Mucosa of stomach (tissue), 1 donor: ENCODE data around the gene SLC43A3.

Source experiments
- H3K27me3 ChIP-seq: one replicate; pipeline ENCODE4 v1.7.0; 2013; ENCODE audit warnings: mild to moderate bottlenecking, low read length; ENCODE audit not compliant: control insufficient read depth, insufficient read depth
- H3K36me3 ChIP-seq: one replicate; pipeline ENCODE4 v1.7.0; 2013; ENCODE audit warnings: low read length; ENCODE audit not compliant: control insufficient read depth, insufficient read depth
- H3K4me1 ChIP-seq: one replicate; pipeline ENCODE4 v1.7.0; 2013; ENCODE audit warnings: mild to moderate bottlenecking, low read length; ENCODE audit not compliant: control insufficient read depth, insufficient read depth
- H3K4me3 ChIP-seq: one replicate; pipeline ENCODE4 v1.7.0; 2013; ENCODE audit warnings: low read length
- H3K9ac ChIP-seq: one replicate; pipeline ENCODE4 v1.7.0; 2013; ENCODE audit warnings: mild to moderate bottlenecking, low read length, moderate library complexity
- H3K9me3 ChIP-seq: one replicate; pipeline ENCODE4 v1.7.0; 2013; ENCODE audit warnings: mild to moderate bottlenecking, low read length, moderate library complexity; ENCODE audit not compliant: control insufficient read depth
- donor health status: Pancreatic carcinoma.

Gene SLC43A3

GRCh38 chr11:57432714-57433163 is 5.8 kb upstream of the SLC43A3 start:
- Histone ChIP-seq H3K27me3 (no peaks in the 10 kb centered on the region), H3K4me3 (no peak overlapping the region), H3K9ac (no peak overlapping the region), H3K36me3 (no peaks in the 10 kb centered on the region), H3K4me1 (peaks cover 8% of the 10 kb centered on the region), H3K9me3 (no peaks in the 10 kb centered on the region)

- no peak overlapping the region for H3K9ac ChIP-seq
- peaks cover 14% of the 10 kb centered on the region for H3K4me1 ChIP-seq
- H3K27me3 ChIP-seq = no peaks in the 10 kb centered on the region
- H3K4me3 ChIP-seq = no peak overlapping the region
- H3K36me3 ChIP-seq = no peaks in the 10 kb centered on the region
- H3K9me3 ChIP-seq = no peaks in the 10 kb centered on the region
These were observed 5.2 kb upstream of the SLC43A3 start for GRCh38 chr11:57432149-57432561.

- H3K4me1 ChIP-seq = peaks cover 26% of the 10 kb centered on the region
- no peak overlapping the region for H3K4me3 ChIP-seq
- H3K9me3 ChIP-seq = no peaks in the 10 kb centered on the region
- no peak overlapping the region for H3K9ac ChIP-seq
- no peaks in the 10 kb centered on the region for H3K27me3 ChIP-seq
- no peaks in the 10 kb centered on the region for H3K36me3 ChIP-seq
These were observed 4.0 kb upstream of the SLC43A3 start for GRCh38 chr11:57430952-57431351.

DNA sequence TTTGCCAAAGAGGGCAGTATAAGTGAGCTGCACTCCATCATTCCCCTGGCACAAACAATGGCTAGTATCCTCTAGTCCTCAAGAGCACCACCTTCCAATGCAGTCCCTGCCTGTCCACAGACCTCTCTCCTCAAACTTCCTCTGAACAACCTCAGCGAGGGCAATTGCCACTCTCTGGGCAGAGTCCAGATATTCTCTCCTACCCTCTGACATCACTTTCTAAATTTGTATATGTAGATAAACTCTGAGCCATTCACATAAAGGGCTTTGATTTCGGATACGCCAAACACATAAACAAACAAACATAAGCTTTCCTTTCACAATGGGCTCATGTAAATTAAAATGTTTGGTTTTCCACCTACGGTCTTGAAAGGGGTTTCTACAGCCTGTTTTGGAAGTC is 3.0 kb upstream of the SLC43A3 start:
- H3K4me1 ChIP-seq = peaks cover 34% of the 10 kb centered on the region
- H3K4me3 ChIP-seq = no peak overlapping the region
- H3K36me3 ChIP-seq = no peaks in the 10 kb centered on the region

GRCh38 chr11:57428643-57429042 is 1.7 kb upstream of the SLC43A3 start:
- H3K36me3 ChIP-seq = no peaks in the 10 kb centered on the region
- H3K4me1 ChIP-seq = peaks cover 34% of the 10 kb centered on the region

More for the DNA sequence above, 3.0 kb upstream of the SLC43A3 start:
- Histone ChIP-seq H3K27me3 (no peaks in the 10 kb centered on the region), H3K9ac (no peak overlapping the region), H3K9me3 (no peaks in the 10 kb centered on the region)

DNA sequence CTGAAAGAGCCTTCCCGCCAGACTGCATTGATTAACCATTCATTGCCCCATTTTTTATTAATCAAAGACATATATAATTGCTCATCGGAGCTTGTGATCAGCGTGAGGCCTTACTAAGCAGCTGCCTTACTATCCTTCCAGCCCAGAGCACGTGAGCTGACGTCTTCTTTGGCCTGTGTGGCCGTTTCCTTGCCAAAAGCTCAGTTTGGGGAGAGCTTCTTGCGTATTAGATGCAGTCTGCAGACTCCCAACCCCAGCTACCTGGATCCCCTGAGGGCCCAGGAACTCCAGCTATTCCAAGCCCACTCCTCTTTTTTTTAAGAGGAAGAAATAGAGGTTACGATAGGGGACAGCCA is 784 bp upstream of the SLC43A3 start:
- no peak overlapping the region for H3K4me3 ChIP-seq
- no peaks in the 10 kb centered on the region for H3K36me3 ChIP-seq
- no peaks in the 10 kb centered on the region for H3K9me3 ChIP-seq
- no peaks in the 10 kb centered on the region for H3K27me3 ChIP-seq
- H3K4me1 ChIP-seq = peaks cover 34% of the 10 kb centered on the region
- peak overlapping the region; percentile 76 for H3K9ac ChIP-seq

More at GRCh38 chr11:57428643-57429042, 1.7 kb upstream of the SLC43A3 start:
- no peaks in the 10 kb centered on the region for H3K27me3 ChIP-seq
- H3K9ac ChIP-seq = no peak overlapping the region
- H3K4me3 ChIP-seq = no peak overlapping the region
- H3K9me3 ChIP-seq = no peaks in the 10 kb centered on the region

- peak overlapping the region; percentile 76 for H3K9ac ChIP-seq
- no peaks in the 10 kb centered on the region for H3K27me3 ChIP-seq
- H3K36me3 ChIP-seq = no peaks in the 10 kb centered on the region
- no peaks in the 10 kb centered on the region for H3K9me3 ChIP-seq
- peak overlapping the region; percentile 29 for H3K4me3 ChIP-seq
- peaks cover 34% of the 10 kb centered on the region for H3K4me1 ChIP-seq
These were observed 437 bp downstream of the SLC43A3 start for GRCh38 chr11:57426439-57426928.

DNA sequence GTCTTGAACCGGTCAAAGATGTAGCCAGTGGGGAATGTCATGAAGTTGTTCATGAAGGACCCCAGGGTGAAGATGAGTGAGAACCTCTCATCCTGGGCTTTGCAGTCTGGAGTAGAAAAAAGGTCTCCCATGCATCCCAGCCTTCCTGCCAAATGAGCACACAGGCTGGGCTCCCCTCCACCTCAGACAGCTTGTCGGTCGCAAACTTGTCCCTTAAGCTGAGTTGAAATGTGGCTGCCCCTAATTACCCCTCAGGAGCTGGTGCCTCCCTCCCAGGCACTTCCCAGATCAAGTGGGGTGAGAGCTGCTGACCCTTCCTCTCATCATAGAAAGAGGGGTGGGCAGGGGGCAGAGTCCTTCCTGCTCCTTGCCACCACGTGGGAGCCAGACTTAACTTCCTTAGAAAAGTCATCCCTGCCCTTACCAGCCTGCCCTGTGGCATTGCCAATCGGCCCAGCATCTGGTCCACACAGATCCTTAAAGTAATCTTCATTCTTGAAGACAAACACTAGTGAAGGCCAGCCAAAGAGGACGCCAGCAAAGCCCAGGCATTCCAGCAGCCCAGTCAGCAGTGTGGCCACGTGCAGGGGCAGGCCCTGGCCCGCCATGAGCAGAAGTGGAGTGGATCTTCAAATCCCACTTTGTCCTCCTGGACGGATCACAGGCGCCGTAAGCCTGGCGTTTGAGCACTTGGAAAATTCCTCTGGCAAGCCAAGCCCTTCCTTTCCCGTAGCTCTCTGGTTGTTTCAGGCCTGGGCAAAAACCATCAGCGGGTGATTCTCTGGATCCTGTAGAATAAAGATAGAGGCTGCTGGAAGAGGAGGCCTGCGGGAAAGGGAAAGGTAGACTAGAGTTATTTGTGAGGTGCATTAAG is 1.1 kb downstream of the SLC43A3 start:
- Histone ChIP-seq H3K4me1 (peaks cover 34% of the 10 kb centered on the region), H3K4me3 (no peak overlapping the region), H3K9ac (peak overlapping the region; percentile 76), H3K36me3 (no peaks in the 10 kb centered on the region), H3K9me3 (no peaks in the 10 kb centered on the region), H3K27me3 (no peaks in the 10 kb centered on the region)

GRCh38 chr11:57424792-57425564 is 1.9 kb downstream of the SLC43A3 start:
- Histone ChIP-seq H3K27me3 (no peaks in the 10 kb centered on the region), H3K4me3 (no peak overlapping the region), H3K36me3 (no peaks in the 10 kb centered on the region), H3K9me3 (no peaks in the 10 kb centered on the region), H3K9ac (no peak overlapping the region), H3K4me1 (peaks cover 34% of the 10 kb centered on the region)

DNA sequence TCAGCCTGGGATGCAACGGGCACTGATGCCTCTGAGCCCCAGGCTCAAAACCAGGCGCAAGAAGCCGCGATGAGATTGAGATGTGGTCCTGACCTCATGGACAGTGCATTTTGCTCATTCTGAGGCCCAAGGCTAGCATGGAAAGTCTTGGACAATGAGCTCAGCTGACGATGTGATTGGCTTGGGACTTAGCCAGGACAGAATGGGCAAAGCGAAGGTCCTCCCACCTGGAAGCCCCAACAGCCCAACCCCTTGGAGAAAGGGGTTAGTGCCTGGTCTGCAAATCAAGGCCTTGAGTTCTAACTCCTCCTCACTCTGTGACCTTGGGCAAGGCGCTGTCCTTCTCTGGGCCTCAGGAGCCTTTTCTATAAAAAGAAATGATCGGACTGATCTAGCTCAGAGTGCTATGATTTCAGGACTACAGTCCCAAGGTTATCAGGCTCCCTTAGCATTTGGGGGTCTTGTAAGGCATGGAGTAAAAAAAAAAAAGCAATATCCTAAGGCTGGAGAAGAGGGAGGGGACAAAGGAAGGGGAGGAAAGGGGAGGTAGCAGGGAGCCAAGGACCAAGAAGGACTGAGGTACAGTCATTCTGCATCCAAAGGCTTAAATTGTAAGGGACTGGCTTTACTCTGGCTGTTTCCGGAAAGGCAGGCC is 2.7 kb downstream of the SLC43A3 start:
- Histone ChIP-seq H3K9ac (no peak overlapping the region), H3K4me1 (peaks cover 29% of the 10 kb centered on the region), H3K36me3 (no peaks in the 10 kb centered on the region), H3K27me3 (no peaks in the 10 kb centered on the region), H3K9me3 (no peaks in the 10 kb centered on the region), H3K4me3 (no peak overlapping the region)

DNA sequence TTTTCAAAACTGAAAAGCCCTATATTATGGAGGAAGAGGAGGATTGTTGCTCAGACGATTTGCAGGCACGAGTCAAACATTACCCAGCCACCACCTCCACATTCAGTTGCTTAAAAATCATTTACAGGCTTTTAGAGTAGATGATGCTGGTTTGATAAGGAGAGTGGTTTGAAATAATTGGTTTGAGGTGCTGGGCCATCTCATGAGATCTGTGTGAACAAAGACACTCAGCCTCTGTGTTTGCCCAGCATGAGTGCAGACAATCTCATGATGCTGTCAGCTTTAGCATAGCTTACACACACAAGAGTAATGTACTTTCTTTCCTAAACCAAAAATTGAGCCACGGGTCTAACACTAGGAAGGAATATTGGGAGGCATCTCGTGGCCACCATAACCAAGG is 4.3 kb downstream of the SLC43A3 start:
- no peaks in the 10 kb centered on the region for H3K9me3 ChIP-seq
- H3K4me3 ChIP-seq = no peak overlapping the region
- no peak overlapping the region for H3K9ac ChIP-seq
- peaks cover 2% of the 10 kb centered on the region for H3K36me3 ChIP-seq
- H3K27me3 ChIP-seq = no peaks in the 10 kb centered on the region
- H3K4me1 ChIP-seq = peaks cover 25% of the 10 kb centered on the region
